Astrocyte of the cerebellum (primary cell): ENCODE measurements around the gene SRI.

Experiments used
- DNase-seq: peaks from one replicate; pipeline ENCODE4 v3.0.0-alpha.2; 2011; ENCODE audit warnings: low read depth
- H3K4me3 ChIP-seq: 2 replicates; pipeline ENCODE4 v1.5.1; 2011; ENCODE audit warnings: mild to moderate bottlenecking, low read depth, low read length, moderate library complexity
- in situ Hi-C: cut with HindIII; loops from 2 replicates; pipeline ENCODE4 v1.10.0; 2017; ENCODE audit warnings: low sequenced_read_pairs
- TF ChIP-seq, protein P1 (sequence below): IDR thresholded peaks from 2 replicates; pipeline ENCODE4 v1.5.1; 2012; ENCODE audit warnings: low read length, low read depth, moderate library complexity, mild to moderate bottlenecking; ENCODE audit errors: missing control alignments

SRI gene

DNA sequence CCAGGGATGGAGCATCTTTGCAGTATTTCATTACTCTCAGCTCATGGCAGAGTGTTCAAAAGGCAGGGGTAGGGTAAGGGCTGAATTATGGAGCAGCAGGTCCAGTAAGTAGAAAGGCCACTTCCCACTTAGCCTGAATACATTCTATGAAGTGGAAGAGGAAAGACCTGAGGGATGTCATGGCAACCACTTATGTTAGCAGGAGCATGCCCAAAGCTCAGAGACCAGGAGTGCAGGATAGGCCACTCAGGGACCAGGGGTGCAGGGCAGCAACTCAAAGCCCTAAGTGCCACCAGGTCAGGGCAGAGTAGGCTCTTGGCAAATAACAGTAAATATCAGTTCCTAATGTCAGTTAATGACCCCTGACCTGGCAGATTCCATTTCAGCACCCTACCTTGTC is 3.6 kb downstream of the SRI start:
- TF ChIP-seq, protein P1, sequence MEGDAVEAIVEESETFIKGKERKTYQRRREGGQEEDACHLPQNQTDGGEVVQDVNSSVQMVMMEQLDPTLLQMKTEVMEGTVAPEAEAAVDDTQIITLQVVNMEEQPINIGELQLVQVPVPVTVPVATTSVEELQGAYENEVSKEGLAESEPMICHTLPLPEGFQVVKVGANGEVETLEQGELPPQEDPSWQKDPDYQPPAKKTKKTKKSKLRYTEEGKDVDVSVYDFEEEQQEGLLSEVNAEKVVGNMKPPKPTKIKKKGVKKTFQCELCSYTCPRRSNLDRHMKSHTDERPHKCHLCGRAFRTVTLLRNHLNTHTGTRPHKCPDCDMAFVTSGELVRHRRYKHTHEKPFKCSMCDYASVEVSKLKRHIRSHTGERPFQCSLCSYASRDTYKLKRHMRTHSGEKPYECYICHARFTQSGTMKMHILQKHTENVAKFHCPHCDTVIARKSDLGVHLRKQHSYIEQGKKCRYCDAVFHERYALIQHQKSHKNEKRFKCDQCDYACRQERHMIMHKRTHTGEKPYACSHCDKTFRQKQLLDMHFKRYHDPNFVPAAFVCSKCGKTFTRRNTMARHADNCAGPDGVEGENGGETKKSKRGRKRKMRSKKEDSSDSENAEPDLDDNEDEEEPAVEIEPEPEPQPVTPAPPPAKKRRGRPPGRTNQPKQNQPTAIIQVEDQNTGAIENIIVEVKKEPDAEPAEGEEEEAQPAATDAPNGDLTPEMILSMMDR, result no peak
- in situ Hi-C loops, result no loop called here
- no peak overlapping the region for H3K4me3 ChIP-seq
- no peak for DNase-seq

DNA sequence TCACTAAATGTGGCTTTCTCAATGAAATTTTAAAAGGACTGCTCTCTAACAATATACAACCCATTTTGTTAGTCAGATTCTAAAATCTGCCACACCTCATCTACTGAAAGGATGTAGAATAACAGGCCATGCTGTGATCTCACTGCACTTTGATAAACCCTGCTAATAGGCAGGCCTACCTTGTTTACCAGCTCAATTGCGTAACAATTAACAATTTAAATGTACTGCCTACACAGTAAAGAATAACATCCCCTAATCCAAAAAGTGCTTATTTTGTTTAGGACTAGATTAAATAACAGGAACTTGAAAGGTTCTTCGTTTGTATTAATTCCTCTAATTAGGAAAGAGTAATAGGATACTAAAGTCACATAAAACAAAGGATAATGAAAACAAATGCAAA is 4.5 kb downstream of the SRI start:
- H3K4me3 ChIP-seq, result no peak overlapping the region
- DNase-seq, result no peak
- in situ Hi-C loops, result no loop called here
- TF ChIP-seq, protein P1, result no peak

DNA sequence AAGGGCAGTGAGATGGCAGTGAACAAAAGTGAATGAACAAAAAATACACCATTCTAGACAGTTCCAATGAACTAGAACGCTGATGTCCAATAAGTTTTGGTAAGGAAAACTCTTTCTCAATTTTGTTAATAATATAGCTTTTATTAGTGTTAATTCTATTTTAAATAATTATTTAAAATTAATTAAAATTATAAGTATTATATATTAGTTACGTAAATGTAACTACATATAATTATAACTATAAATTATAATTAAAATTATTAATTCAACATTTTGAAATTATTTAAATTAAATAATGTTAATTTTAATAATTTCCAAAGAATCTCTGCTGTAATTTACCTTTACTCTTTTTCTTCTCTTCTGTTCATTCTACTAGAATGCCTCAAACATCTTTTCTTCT is 5.4 kb downstream of the SRI start:
- TF ChIP-seq, protein P1, result no peak
- no peak for DNase-seq
- in situ Hi-C loops, result no loop called here
- H3K4me3 ChIP-seq, result no peak overlapping the region

DNA sequence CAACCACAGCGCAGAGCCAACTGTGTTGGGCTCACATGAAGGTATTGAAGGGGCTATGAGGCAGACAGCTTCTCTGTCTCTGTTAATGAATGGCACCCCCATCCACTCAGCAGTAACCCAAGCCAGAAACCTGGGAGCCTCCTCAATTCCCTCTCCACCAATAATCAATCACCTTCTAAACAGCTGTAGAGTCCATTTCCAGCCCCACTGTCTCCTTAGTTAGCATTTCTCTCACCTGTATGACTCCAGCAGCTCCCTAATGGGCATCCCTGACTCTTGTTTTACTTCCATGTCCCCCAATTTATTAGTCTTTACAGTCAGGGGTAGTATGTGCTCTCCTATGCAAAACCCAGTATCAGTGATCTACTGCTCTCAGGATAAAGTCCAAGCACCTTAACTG is 6.9 kb downstream of the SRI start:
- no peak for DNase-seq
- TF ChIP-seq, protein P1, result no peak
- in situ Hi-C loops, result no loop called here
- no peak overlapping the region for H3K4me3 ChIP-seq

DNA sequence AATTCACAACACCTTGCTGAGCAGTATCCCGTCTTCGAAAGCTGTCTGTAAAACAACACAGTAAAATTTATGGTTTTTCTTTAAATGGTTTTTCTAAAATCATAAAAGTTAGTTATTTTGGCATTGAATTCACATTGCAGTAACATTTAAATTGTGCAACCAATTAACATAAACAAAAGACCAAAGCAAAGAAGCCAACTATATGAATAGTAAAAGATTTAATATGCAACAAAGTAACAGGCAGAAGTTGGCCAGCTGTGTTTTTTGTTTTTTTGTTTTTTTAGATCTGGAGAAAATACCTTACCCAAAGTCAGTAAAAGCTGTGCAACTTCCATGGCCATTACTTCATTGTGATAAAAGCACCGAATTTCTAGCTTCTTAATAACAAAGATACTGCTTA is 11.3 kb downstream of the SRI start:
- no peak overlapping the region for H3K4me3 ChIP-seq
- no peak for DNase-seq
- in situ Hi-C loops, result no loop called here
- TF ChIP-seq, protein P1, result no peak

DNA sequence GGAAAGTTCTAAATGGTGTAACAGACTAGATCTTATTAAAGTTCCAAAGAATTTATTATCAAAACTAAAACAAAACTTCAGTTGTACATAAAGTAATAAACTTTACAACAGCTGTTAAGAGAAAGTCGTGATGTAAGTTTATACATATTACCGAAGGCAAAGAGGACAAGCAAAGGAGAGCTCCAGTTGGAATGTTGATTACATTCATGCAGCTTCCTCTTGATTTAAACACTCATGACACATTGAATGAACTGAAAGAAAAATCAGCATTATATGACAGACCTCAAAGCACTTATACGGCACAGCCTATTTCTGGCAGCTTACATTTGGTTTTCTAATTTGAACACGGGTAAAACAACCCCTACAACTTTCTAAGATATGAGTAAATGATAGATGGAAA is 13.6 kb downstream of the SRI start:
- H3K4me3 ChIP-seq, result no peak overlapping the region
- TF ChIP-seq, protein P1, result no peak
- no peak for DNase-seq
- in situ Hi-C loops, result no loop called here

DNA sequence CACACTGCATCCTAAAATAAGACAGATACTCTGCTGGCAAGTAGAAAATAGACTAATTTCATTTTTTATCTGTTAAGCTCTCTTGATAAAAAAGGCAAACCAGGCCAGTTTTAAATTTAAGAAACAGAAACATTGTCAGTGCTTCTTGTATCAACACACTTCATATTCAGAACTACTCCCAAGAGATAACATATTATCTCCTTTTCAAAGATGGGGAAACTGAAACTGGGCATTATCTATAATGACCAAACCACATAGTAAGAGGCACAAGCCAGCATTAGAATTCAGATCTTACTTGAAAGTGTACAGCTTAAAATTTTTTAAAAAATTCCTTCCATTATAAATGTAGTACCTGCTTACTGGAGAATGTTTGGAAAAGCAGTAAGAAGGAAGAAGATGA is 14.7 kb downstream of the SRI start:
- TF ChIP-seq, protein P1, result no peak
- DNase-seq, result no peak
- in situ Hi-C loops, result no loop called here
- no peak overlapping the region for H3K4me3 ChIP-seq
